GM23338 (cell line): ENCODE data around the gene FARS2. TPM values are rescaled to one million over a fixed set of nuclear protein-coding genes. Genes with fewer than 3 reads are reported as not detected.

ENCODE experiments used
- ATAC-seq: fragments of 200-7000 bp; cut with Tn5 transposase; 3 replicates; pipeline ENCODE4 v1.9.1; 2020
- DNase-seq: peaks from one replicate; pipeline ENCODE4 v3.0.0-alpha.2; 2015; ENCODE audit warnings: low spot score
- H2AFZ ChIP-seq: fragments of 200-600 bp; sonication (generic); 2 replicates; pipeline ENCODE4 v1.8.0; 2016; ENCODE audit warnings: antibody characterized with exemption, mild to moderate bottlenecking, moderate library complexity
- H3F3A ChIP-seq: fragments of 200-600 bp; sonication (generic); replicated peaks from 2 replicates; pipeline ENCODE4 v1.8.0; 2017; ENCODE audit warnings: antibody characterized with exemption, mixed run types, low read depth
- H3K27ac ChIP-seq: fragments of 200-600 bp; sonication (generic); 2 replicates; pipeline ENCODE4 v1.6.1; 2016; ENCODE audit warnings: low read depth
- H3K27me3 ChIP-seq: fragments of 200-600 bp; sonication (generic); 2 replicates; pipeline ENCODE4 v1.8.0; 2016; ENCODE audit warnings: mild to moderate bottlenecking, mixed run types, moderate library complexity; ENCODE audit not compliant: insufficient read depth
- H3K36me3 ChIP-seq: fragments of 200-600 bp; sonication (generic); 2 replicates; pipeline ENCODE4 v1.8.0; 2016; ENCODE audit warnings: mild to moderate bottlenecking; ENCODE audit not compliant: insufficient read depth
- H3K4me1 ChIP-seq: fragments of 200-600 bp; sonication (generic); 2 replicates; pipeline ENCODE4 v1.8.0; 2016; ENCODE audit warnings: mild to moderate bottlenecking, moderate library complexity; ENCODE audit not compliant: insufficient read depth
- H3K4me2 ChIP-seq: fragments of 200-600 bp; sonication (generic); 2 replicates; pipeline ENCODE4 v1.7.1; 2017; ENCODE audit warnings: mixed run types
- H3K4me3 ChIP-seq: fragments of 200-600 bp; sonication (generic); 2 replicates; pipeline ENCODE4 v1.6.1; 2016; ENCODE audit warnings: mixed run types
- H3K79me2 ChIP-seq: fragments of 200-600 bp; sonication (generic); replicated peaks from 2 replicates; pipeline ENCODE4 v1.8.0; 2017; ENCODE audit warnings: mild to moderate bottlenecking; ENCODE audit not compliant: insufficient read depth
- H3K9me2 ChIP-seq: fragments of 200-600 bp; sonication (generic); 2 replicates; pipeline ENCODE4 v1.8.0; 2017; ENCODE audit not compliant: insufficient read depth
- H4K20me1 ChIP-seq: fragments of 200-600 bp; sonication (generic); replicated peaks from 2 replicates; pipeline ENCODE4 v1.8.0; 2017; ENCODE audit warnings: mild to moderate bottlenecking; ENCODE audit not compliant: insufficient read depth
- H3K27ac Mint-ChIP-seq: 2 replicates; pipeline ENCODE4 v1.8.0; 2020; ENCODE audit warnings: inconsistent platforms, mild to moderate bottlenecking, moderate library complexity, mixed read lengths
- H3K27me3 Mint-ChIP-seq: 3 replicates; pipeline ENCODE4 v1.8.0; 2022; ENCODE audit warnings: low read depth, mild to moderate bottlenecking, moderate library complexity, mixed read lengths, inconsistent platforms; ENCODE audit not compliant: insufficient read depth, poor library complexity
- H3K36me3 Mint-ChIP-seq: 3 replicates; pipeline ENCODE4 v1.8.0; 2021; ENCODE audit warnings: low read depth, mild to moderate bottlenecking, inconsistent platforms, moderate library complexity, mixed read lengths
- H3K4me1 Mint-ChIP-seq: 3 replicates; pipeline ENCODE4 v1.8.0; 2020; ENCODE audit warnings: mild to moderate bottlenecking, inconsistent platforms, mixed read lengths
- H3K4me3 Mint-ChIP-seq: 3 replicates; pipeline ENCODE4 v1.8.0; 2021; ENCODE audit warnings: moderate library complexity, mild to moderate bottlenecking, inconsistent platforms, mixed read lengths
- H3K9me3 Mint-ChIP-seq: 3 replicates; pipeline ENCODE4 v1.8.0; 2020; ENCODE audit warnings: moderate library complexity, mild to moderate bottlenecking, inconsistent platforms, mixed read lengths
- CREB1 ChIP-seq: fragments of 250-450 bp; sonication (Bioruptor Pico); IDR thresholded peaks from 2 replicates; pipeline ENCODE4 v1.5.0; 2020; ENCODE audit warnings: low read depth, mild to moderate bottlenecking, moderate library complexity
- EZH2phosphoT487 ChIP-seq: fragments of 200-600 bp; sonication (generic); IDR thresholded peaks from one replicate; pipeline ENCODE4 v1.8.1; 2018; ENCODE audit warnings: antibody characterized with exemption; ENCODE audit not compliant: unreplicated experiment
- JUNB ChIP-seq: IDR thresholded peaks from one replicate; pipeline ENCODE4 v1.6.1; 2016; ENCODE audit warnings: antibody characterized with exemption; ENCODE audit not compliant: unreplicated experiment
- NANOG ChIP-seq: IDR thresholded peaks from 2 replicates; pipeline ENCODE4 v1.6.1; 2016; ENCODE audit warnings: antibody characterized with exemption, borderline replicate concordance
- POLR2AphosphoS5 ChIP-seq: IDR thresholded peaks from 2 replicates; pipeline ENCODE4 v1.6.1; 2016; ENCODE audit warnings: antibody characterized with exemption, low read depth
- ZNF331 ChIP-seq: fragments of 250-450 bp; sonication (Bioruptor Pico); IDR thresholded peaks from 2 replicates; pipeline ENCODE4 v1.5.0; 2020; ENCODE audit warnings: low read depth, mild to moderate bottlenecking, moderate library complexity
- polyA plus RNA-seq: library from polyadenylated mRNA; unstranded; fragments of >200 nt; fragmentation: Nextera tagmentation; extraction: Ambion mirVana; gene quantifications from 2 replicates; pipeline ENCODE4 v1.2.1, GENCODE V29; 2016
- total RNA-seq: library from RNA; depleted of rRNA; stranded (reverse); fragments of >200 nt; shearing (Covaris generic); gene quantifications from 2 replicates; pipeline ENCODE4 v1.2.3, GENCODE V29; 2014
- TF ChIP-seq, protein P1 (sequence below), 2 experiments: fragments of 200-600 bp in 1 of 2; sonication (generic) in 1 of 2; conservative IDR thresholded peaks; 2 replicates each; pipeline versions ENCODE4 v1.5.1 to v1.6.1; 2016 to 2017; ENCODE audit warnings: antibody characterized with exemption in 2 of 2, low read depth in 2 of 2, mild to moderate bottlenecking in 2 of 2, moderate library complexity in 1 of 2
- TF ChIP-seq, protein P2 (sequence below): IDR thresholded peaks from 2 replicates; pipeline ENCODE4 v1.6.1; 2016; ENCODE audit warnings: antibody characterized with exemption
- TF ChIP-seq, protein P3 (sequence below): IDR thresholded peaks from one replicate; pipeline ENCODE4 v1.6.1; 2018; ENCODE audit warnings: antibody characterized with exemption; ENCODE audit not compliant: unreplicated experiment

Gene FARS2
- total and polyA plus RNA-seq, 2 experiments from 2014 or later: 7.6 to 19.0 TPM

DNA sequence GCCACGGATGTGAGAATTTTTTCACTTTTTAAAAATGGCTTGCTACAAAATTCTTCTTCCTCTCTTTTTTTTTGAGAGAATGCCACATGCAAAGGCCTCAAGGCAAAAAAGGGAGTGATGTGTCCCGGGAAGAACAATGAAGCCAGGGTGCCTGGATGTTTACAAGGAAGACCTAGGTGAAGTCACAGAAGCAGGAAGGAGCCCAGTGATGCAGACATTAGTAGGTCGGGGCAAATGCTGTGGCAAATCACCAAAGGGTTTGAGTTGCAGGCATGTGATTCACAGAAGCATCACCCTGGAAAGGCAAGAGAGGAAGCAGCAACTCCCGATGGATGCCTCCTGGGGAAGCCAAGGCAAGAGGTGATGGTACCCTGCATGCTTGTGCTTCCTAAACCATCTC lies 46.8 kb downstream of the FARS2 start (continued):
- TF ChIP-seq, protein P1, sequence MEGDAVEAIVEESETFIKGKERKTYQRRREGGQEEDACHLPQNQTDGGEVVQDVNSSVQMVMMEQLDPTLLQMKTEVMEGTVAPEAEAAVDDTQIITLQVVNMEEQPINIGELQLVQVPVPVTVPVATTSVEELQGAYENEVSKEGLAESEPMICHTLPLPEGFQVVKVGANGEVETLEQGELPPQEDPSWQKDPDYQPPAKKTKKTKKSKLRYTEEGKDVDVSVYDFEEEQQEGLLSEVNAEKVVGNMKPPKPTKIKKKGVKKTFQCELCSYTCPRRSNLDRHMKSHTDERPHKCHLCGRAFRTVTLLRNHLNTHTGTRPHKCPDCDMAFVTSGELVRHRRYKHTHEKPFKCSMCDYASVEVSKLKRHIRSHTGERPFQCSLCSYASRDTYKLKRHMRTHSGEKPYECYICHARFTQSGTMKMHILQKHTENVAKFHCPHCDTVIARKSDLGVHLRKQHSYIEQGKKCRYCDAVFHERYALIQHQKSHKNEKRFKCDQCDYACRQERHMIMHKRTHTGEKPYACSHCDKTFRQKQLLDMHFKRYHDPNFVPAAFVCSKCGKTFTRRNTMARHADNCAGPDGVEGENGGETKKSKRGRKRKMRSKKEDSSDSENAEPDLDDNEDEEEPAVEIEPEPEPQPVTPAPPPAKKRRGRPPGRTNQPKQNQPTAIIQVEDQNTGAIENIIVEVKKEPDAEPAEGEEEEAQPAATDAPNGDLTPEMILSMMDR (conservative IDR thresholded peaks at IDR 0.05; ENCODE audit: low read depth in 2 of 2): no peak
- TF ChIP-seq POLR2AphosphoS5 (no peak), JUNB (no peak), NANOG (no peak)

DNA sequence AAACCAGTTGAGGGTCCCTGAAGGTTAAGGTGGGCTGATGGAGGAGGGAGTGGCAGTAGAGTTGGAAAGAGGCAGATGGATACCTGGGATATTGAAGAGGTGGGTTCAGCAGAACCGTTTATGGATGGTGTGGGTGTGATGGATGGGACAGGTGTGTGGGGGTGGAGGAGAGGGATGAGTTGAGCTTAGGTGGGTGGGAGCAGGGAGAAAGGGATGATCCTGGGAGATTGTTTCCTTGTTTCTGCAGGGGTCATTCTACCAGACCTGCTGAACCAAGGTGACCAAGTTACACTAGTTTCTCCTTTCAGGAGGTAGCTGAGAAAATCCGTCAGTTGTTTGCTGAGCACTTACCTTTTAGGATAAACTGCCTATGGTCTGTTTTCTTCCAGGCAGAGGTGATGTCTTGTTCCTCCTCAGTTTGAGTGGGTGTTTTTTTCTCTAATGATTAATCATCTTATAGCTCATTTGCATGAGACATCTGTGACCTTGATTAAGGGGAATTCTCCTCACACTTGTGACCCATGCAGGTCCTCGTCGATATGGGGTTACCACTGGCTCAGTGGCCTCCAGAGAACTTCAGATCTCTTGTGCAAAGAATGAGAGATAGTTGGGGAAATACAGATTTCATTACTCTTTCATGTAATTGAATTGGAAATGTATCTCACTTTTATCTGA lies 53.0 kb downstream of the FARS2 start:
- H3K27ac Mint-ChIP-seq: 0 out of 2 replicates have a peak overlapping the region, but pooled peaks have one; percentile 1
- no peak overlapping the region for H2AFZ ChIP-seq
- no peaks in the 10 kb centered on the region for H3K27me3 ChIP-seq
- H4K20me1 ChIP-seq: no peaks in the 10 kb centered on the region; the same call in 1 of the 2 replicates
- no peak overlapping the region for H3K4me3 Mint-ChIP-seq
- no peak overlapping the region for H3K4me2 ChIP-seq
- no peak for DNase-seq
- TF ChIP-seq, protein P1 (conservative IDR thresholded peaks at IDR 0.05; ENCODE audit: low read depth in 2 of 2): no peak
- TF ChIP-seq ZNF331 (CRISPR knock-in tag) (no peak), NANOG (no peak), CREB1 (no peak), EZH2phosphoT487 (no peak), JUNB (no peak), POLR2AphosphoS5 (no peak)
- TF ChIP-seq, protein P2, sequence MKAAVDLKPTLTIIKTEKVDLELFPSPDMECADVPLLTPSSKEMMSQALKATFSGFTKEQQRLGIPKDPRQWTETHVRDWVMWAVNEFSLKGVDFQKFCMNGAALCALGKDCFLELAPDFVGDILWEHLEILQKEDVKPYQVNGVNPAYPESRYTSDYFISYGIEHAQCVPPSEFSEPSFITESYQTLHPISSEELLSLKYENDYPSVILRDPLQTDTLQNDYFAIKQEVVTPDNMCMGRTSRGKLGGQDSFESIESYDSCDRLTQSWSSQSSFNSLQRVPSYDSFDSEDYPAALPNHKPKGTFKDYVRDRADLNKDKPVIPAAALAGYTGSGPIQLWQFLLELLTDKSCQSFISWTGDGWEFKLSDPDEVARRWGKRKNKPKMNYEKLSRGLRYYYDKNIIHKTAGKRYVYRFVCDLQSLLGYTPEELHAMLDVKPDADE: no peak
- TF ChIP-seq, protein P3, sequence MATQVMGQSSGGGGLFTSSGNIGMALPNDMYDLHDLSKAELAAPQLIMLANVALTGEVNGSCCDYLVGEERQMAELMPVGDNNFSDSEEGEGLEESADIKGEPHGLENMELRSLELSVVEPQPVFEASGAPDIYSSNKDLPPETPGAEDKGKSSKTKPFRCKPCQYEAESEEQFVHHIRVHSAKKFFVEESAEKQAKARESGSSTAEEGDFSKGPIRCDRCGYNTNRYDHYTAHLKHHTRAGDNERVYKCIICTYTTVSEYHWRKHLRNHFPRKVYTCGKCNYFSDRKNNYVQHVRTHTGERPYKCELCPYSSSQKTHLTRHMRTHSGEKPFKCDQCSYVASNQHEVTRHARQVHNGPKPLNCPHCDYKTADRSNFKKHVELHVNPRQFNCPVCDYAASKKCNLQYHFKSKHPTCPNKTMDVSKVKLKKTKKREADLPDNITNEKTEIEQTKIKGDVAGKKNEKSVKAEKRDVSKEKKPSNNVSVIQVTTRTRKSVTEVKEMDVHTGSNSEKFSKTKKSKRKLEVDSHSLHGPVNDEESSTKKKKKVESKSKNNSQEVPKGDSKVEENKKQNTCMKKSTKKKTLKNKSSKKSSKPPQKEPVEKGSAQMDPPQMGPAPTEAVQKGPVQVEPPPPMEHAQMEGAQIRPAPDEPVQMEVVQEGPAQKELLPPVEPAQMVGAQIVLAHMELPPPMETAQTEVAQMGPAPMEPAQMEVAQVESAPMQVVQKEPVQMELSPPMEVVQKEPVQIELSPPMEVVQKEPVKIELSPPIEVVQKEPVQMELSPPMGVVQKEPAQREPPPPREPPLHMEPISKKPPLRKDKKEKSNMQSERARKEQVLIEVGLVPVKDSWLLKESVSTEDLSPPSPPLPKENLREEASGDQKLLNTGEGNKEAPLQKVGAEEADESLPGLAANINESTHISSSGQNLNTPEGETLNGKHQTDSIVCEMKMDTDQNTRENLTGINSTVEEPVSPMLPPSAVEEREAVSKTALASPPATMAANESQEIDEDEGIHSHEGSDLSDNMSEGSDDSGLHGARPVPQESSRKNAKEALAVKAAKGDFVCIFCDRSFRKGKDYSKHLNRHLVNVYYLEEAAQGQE: no peak
- no peaks in the 10 kb centered on the region; the same call in 2 of the 3 replicates for H3K36me3 Mint-ChIP-seq
- H3K9me2 ChIP-seq: no peaks in the 10 kb centered on the region
- H3K79me2 ChIP-seq: peaks cover 3% of the 10 kb centered on the region
- no peaks in the 10 kb centered on the region for H3F3A ChIP-seq
- peaks cover 38% of the 10 kb centered on the region for H3K4me1 Mint-ChIP-seq
- H3K4me1 ChIP-seq: peaks cover 27% of the 10 kb centered on the region
- H3K36me3 ChIP-seq: no peaks in the 10 kb centered on the region
- peaks cover under 1% of the 10 kb centered on the region; the same call in 2 of the 3 replicates for H3K9me3 Mint-ChIP-seq
- no peak for ATAC-seq
- no peak overlapping the region for H3K27ac ChIP-seq
- H3K4me3 ChIP-seq: no peak overlapping the region
- peaks cover 2% of the 10 kb centered on the region for H3K27me3 Mint-ChIP-seq
